NCI-H526 (cell line): ENCODE measurements around the gene TRIM62.
"Not testable (repeated sequence)": the region's sequence is repeated elsewhere in the genome, so short reads cannot be mapped to it uniquely, and the experiment has no call there.

ENCODE experiments used
- DNase-seq, 2 experiments: peaks; one replicate each; lab custom pipeline; 2025; lab: John Stamatoyannopoulos, UW

TRIM62 gene

DNA sequence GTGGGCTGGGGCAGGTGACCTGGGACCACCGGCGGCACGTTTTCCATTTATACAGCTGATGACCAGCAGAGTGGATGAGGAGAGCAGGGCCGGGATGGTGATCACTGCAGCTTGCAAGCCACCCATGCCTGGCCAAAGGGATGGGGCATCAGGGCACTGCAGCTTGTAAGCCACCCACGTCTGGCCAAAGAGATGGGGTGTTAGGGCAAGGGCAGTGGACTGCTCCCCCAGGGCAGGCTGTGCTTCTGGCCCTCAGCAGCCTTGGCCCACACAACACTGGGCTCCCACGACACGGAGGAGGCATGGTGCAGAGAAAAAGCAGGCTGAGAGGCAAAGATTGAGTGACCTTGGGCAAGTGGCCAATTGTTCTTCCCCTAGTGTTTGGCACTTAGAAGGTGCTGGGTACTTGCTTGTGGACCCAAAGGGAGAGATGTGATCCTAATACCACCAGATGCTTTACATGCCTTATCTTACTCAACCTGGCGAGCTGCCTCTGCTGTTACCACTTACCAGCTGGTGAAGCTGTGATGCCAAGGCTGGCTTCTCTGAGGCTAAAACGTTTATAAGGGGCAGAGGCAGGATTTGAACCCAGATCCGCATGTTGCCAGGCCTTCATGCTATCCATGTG lies 48.3 kb downstream of the TRIM62 start:
- no peak for DNase-seq

DNA sequence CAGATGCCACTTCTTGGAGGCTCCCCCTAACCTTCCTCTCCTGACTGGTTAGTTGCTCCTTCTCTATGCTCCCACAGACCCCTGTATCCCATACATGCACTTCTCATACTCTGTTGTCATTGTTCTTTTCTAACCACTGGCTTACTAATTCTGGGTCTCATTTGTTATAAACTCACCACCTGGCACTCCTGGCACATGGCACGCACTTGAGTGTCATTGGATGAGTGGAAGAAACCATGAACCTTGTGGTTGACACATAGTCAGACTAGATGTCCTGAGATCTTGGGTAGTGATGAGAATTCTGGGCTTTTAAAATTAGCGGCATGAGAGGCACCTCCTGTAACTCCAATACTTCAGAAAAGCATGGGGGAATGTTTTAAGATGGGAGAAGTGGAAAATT lies 49.3 kb downstream of the TRIM62 start:
- DNase-seq, result no peak

DNA sequence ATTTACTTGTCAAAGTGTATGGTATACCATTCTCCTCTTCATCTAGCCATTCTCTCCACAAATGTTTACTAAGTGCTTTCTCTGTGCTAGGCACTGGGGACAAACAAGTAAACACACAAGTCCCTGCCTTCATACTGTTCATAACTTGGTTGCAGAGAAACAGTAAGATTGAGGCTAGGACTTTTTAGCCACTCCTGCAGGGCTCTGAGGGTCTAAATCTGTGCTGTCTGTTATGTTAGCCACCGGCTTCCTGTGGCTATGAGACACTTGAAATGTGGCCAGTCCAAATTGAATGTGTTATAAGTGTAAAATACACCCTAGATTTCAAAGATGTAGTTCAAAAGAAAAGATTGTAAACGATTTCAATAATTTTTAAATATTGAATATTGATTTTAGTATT lies 50.7 kb downstream of the TRIM62 start:
- DNase-seq, result no peak

DNA sequence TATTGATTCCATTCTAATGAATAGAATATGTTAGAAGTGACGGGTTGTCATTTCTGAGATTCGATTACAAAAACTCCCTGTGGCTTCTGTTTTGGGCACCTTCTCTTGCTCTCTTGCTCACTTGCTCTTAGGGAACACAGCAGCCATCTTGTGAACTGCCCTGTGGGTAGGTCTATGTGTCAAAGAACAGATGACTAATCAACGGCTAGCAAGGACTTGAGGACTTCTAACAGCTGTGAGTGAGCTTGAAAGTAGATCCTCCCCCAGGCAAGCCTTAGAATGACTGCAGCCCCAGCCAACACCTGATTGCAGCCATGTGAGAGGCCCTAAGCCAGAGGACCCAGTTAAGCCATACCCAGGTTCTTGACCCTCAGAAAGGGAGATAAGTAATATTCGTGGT lies 51.5 kb downstream of the TRIM62 start:
- DNase-seq, result no peak

DNA sequence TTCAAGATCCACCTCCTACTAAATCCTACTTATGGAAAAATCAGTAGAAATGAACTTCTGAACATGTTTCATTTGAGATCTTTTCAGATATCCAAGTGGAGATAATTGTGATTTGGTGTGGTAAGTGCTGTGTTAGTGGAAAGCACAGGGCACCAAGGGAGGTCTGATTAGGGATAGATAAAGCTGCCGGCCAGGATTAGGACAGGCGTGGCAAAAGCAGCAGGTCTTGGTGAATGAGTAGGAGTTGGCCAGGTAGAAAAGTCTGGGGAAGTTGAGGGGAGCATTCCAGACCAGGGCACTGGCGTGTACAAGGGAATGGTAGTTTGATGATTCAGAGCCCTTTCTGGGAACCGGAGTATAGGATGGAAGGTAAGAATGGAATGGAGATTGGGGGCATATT lies 53.1 kb downstream of the TRIM62 start:
- DNase-seq, result no peak

DNA sequence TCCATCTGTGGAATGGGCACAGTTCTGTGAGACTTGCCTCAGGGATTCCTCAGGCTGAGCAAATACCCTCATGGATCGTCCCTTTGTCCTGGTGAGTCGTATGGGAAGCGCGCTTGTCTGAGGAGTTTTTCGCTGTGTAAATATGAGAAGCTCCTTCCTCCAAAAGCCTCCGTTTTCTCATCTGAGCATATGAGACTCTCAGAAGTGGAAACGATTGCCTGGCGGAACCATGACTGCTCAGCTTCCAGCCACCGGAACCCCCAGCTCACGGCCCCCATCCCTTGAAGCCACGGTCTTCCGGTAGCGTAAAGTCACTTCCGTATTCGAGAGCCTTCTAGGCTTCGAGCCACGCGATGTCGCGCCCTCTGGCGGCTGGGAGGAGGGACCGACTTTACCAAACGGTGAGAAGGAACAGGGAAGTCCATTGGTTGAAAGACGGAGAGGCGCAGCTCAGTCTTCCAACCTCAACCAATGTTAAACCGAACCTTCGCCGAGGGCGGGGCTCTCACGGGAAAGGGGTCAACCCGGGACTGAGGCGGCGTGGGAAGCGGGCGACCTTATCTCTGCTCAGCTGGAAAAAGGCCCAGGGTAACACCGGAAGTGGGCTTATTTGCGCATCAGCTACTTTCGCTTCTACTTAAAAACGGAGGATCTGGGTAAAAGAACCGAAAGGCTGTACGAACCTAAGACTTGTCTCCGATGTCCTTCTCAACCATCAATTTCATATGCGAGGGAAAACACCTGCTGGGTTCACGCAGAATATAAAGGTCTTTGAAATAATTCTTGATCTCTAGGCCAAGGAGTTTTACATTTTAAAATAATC lies 54.6 kb downstream of the TRIM62 start:
- peak; percentile 98 to 99 for DNase-seq

DNA sequence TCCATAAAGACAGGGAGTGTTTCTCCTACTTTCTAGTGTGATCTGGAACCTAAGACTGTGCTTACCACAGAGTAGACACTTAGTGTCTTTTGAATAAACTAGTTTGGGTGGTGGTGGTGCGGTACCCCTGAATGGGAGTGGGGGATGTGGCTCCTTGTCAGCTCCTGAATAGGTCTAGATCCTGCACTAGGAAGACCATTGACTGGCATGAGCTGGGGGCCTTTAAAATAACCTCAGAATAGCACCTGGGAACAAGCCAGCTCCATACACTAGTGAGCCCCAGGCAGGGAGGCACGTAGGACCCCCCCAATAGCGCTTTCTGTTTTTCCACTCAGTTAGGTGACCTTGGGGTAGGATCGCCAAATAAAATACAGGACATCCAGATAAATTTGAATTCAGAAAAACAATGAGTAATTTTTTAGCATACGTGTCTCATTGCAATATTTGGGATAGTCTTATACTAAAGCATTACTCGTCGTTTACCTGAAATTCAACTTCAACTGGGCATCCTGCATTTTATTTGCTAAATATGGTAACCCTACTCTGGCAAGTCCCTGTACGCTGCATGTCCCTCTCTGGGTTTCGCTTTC lies 55.3 kb downstream of the TRIM62 start:
- DNase-seq, result no peak

DNA sequence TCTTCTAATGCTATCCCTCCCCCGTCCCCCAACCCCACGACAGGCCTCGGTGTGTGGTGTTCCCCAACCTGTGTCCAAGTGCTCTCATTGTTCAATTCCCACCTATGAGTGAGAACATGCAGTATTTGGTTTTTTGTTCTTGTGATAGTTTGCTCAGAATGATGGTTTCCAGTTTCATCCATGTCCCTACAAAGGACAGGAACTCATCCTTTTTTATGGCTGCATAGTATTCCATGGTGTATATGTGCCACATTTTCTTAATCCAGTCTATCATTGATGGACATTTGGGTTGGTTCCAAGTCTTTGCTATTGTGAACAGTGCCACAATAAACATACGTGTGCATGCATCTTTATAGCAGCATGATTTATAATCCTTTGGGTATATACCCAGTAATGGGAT lies 57.2 kb downstream of the TRIM62 start:
- DNase-seq, result not testable (repeated sequence)

DNA sequence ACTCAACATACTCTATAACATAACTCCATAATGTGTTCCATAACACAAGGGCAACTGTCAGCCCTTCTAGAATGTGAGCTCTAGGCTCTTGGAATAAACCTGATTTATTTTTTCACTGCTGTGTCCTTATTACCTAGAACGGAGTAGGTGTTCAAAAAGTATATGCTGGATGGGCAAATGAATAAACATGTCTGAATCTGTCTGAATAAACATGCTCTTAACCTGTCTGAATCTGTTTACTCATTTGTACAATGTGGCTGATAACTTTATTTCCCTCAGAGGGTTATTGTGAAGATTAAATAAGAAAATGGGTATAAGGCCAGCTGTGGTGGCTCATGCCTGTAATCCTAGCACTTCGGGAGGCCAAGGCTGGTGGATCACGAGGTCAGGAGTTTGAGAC lies 58.6 kb downstream of the TRIM62 start:
- no peak for DNase-seq

DNA sequence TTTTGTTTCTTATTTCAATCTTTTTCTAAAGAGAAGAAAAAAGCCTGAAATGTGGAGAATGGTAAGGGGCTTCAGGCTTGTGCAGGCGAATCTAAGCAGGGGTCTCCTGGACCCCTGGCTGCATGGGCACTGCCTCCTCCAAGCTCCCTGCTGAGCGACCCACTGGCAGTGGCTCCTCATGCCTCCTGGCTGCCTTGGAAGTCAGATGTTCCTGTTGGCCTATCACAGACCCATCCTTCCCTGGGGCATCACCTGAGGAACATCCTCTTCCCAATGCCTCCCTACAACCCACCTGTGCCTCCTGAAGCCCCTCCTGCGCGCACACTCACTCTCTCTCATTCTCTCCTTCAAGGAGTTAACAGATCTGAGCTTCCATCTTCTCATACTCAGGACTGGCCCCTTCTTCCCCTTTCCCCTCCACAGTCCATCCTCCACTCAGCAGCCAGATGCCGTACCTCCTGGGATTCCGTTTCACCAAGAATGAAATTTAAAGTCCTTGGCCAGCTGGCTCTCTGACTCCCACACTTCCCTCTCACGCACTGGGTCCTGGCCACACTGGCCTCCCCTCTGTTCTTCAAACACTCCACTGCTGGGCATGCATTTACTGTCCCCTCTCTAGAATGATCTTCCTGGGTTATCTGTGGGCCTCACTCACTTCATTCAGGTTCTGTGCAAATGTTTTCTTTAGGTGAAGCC lies 59.2 kb downstream of the TRIM62 start:
- no peak for DNase-seq

DNA sequence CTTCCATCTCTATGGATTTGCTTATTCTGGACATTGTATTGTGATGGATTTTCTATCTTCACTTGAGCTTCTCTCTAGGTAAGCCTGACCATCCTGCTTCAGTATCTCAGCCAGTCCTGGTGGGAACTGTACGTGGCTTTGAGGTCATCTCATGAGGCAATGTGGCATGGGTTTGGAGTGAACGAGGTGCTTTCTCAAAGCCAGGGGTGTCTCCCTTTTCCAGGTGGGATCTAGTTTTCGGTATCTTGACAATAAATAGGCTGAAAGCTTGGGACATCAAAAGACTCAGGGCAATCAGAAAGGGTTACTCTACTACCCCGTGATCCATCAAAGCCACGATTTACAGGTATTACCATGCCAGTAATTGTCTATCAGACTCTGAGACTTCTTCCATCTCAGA lies 60.1 kb downstream of the TRIM62 start:
- DNase-seq, result no peak

DNA sequence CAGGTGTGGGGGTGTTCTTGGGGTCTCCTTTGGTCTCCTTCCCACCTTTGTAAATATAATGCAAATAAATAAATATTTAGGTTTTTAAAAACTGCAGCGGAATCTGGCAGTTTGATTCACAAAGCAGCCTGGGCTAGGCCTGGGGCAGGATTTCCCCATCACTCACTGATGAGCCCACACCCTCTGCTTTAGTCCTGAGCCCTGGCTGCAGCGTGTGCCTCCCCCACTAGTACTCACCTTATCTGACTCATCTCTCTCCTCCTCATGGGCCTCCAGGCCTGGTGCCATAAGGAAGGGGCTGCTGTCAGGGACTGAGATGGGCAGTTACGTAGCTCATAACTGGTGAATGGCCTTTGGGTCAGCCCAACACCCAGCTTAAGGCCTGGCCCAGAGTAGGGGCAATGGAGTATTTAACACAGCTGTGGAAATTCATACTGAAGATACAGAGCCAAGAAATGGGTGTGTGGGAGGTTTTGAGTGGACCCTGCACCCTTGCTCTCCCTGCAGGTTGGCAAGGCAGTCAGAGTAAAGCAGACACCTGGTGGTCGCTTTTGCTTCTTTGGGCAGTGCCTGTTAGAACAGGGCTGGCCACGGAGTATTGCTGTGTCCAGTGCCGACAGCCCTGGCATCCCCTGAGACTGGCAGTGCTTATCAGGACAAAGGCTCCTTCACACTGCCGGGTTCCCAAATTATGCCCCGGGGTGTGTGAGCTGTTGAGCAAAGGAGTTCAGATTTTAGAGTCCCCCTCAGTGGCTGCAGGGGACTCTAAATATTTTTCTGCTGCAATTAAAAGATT lies 61.2 kb downstream of the TRIM62 start:
- no peak for DNase-seq

DNA sequence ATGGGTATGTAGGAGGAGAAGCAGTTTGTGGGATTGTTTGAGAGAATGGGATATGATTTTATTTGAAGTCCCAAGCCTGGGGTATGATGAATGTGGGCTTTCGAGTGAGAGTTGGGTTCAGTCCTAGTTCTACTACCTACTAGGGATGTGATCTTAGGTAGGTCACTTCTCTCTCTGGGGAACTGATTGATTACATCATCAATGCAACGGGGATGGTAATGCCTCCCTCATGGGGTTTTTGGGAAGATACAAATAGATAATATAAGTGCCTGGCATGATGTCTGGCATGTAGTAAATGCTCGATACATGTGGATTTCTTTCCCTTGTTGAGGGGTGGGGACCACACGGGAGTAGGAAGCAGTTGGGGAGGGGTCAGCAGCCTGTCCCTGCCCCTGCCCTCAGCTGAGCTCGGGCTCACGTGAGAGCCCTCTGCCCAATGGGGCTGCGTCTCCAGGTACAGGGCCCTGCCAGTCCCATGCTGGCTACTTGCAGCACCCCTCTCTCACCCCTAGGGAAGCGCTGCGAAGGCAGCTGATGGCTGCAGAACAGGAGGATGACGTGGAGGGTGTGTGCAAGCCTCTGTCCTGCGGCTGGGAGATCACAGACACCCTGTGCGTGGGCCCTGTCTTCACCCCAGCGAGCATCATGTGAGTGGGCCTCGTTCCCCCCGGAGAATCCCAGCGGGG lies 62.2 kb downstream of the TRIM62 start:
- DNase-seq, result peak in 1 of 2 experiments; percentile 22

DNA sequence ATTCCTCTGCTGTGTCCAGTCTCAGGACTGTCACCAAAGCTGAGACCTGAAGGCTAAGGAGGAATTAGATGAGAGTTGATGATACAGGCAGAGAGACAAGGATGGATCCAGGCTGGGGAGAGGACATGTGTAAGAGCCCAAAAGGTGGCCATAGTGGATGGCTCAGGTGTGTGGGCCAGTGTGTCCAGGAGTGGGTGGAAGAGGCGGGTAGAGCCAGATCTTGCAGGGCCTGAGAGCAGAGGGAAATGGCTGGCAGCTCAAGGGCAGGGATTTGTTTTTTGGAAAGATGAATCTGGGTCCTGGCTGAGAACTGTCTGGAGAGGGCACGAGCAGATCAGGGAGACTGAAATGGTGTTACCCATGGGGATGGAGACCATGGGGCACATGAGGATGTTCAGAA lies 62.8 kb downstream of the TRIM62 start:
- DNase-seq, result no peak

DNA sequence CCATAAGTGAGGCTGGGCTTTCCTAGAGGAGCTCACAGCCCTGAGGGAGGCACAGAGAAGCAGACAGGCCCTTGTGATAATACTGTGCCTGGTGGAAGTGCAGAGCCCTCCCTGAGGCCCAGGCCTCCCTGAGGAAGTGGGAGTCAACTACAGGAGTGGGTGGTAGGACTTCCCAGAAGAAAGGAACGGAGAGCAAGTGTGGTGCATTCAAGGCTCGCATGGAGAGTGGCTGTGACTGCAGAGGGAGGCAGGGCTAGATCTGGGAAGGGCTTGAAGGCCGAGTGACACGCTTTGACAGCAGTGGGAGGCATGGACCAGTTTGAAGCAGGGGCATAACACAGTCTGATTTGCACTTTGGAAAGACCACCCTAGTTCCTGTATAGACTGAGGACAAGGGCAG lies 63.6 kb downstream of the TRIM62 start:
- no peak for DNase-seq

DNA sequence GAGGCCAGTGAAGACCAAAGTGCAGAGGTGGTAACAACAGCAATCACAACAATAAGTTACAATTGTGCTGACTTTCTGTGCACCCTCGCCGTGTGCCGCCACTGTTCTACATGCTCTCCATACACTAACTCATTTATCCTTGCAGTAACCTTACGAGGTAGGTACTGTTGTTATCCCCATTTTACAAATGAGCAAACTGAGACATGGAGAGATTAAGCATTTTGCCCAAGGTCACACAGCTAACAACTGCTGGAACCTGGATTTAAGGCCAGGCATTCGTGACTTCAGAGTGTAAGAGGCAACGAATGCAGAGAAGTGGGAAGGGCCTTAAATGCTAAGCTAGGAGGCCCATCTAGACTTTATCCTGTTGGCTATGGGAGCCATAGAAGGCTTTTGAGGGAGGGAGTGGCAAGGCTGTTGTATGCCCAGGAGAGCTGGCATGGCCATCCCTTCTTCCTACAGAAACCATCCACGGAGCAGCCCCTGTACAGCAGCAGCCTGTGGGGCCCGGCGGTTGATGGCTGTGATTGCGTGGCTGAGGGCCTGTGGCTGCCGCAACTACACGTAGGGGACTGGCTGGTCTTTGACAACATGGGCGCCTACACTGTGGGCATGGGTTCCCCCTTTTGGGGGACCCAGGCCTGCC lies 64.3 kb downstream of the TRIM62 start:
- no peak for DNase-seq

DNA sequence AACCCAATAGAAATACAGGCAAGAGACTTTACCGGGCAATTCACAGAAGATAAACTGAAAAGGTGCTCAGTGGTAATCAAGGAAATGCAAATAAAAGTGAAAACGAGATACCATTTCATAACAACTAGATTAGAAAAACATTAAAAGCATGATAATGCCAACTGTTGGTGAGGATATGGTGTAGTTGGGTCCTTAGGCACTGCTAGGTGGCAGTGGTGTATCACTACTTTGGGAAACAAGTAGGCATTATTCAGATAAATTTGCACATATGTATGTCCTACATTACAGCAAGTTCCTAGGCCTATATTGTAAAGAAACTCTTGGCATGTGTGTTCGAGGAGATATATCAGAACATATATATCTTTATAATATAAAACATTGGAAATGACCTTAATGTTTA lies 69.9 kb downstream of the TRIM62 start:
- peak; percentile 25 to 55 for DNase-seq

DNA sequence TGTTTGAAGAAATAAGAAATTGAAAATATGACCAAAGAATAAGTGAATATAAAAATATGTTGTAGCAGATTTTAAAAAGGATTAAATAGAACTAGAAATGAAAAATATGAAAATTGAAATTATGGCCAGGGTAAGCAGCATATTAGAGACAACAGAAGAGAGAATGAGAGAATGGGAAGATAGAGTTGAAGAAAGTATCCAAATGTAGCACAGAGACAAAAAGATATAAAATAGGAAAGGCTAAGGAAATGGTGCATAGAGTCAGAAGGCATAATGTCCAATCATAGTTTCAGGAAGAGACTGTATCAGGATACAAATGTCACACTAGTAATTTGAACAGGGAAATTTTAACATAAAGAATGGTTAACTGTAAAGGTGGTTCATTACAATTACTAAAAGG lies 71.4 kb downstream of the TRIM62 start:
- DNase-seq, result no peak

DNA sequence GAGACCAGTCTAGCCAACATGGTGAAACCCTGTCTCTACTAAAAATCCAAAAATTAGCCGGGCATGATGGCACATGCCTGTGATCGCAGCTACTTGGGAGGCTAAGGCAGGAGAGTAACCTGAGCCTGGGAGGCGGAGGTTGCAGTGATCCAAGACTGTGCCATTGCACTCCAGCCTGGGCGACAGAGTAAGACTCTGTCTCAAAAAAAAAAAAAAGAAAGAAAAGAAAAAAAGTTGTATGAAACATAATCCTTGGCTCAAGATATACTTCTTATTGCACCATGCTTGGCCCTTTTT lies 81.8 kb downstream of the TRIM62 start:
- not testable (repeated sequence) for DNase-seq

DNA sequence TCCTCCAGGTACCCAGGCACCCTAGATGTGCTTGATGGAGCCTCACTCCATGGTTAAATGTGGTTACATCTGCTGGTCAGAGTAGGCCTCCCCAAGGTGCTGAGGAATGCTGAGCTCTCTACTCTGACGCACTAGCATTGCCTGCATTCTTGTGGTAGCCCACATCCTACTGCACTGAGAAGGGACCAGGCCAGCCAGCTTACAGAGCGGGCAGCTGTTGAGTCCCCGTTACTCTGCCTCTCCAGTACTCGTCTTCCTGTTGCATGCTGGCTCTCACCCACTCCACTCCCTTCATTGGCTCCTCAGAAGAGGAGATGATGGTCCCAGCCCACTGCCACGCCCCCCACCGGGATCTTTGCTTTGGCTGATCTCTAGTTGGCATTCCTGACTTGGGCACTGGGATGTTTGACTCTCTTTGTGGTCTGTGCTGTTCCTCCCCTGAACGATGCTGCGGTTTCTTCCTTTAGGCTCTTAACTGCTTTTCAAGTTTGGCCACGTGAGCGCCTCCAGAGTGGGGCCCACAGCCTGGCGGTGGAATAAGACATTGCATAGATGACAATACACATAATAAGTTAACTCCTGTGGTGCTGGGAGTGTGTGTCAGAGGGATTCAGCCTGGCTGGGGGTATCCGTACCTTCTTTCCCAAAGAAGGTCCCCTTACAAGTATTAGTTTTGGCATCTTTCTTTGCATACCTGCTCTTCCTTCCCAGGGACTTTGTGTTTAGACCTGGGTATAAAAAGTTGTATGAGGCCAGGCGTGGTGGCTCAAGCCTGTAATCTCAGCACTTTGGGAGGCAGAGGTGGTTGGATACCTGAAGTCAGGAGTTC lies 82.3 kb downstream of the TRIM62 start:
- DNase-seq, result no peak
